SK-N-MC (cell line): Measurements from ENCODE around the gene CYP2D6.

Experiments used
- EZH2 ChIP-seq: fragments of 200-600 bp; sonication (generic); IDR thresholded peaks from one replicate; pipeline ENCODE4 v1.6.1; 2017; ENCODE audit warnings: antibody characterized with exemption
- POLR2AphosphoS5 ChIP-seq: IDR thresholded peaks from 2 replicates; pipeline ENCODE4 v1.6.1; 2012; ENCODE audit warnings: mild to moderate bottlenecking, low read depth, low read length, borderline replicate concordance

- TF ChIP-seq EZH2 (no peak), POLR2AphosphoS5 (no peak)
These were observed 41.5 kb upstream of the CYP2D6 start for GRCh38 chr22:42171946-42172719.
